HepG2 (cell line): Measurements from ENCODE around the gene DIP2C. TPM values are rescaled to one million over a fixed set of nuclear protein-coding genes. Genes with fewer than 3 reads are reported as not detected.

Experiments used
- ATAC-seq: fragments of 200-7000 bp; cut with Tn5 transposase; 3 replicates; pipeline ENCODE4 v1.9.1; 2020; ENCODE audit warnings: mild to moderate bottlenecking, moderate library complexity
- BruUV-seq: library from RNA; stranded (reverse); fragments of 400-500 nt; replicated peaks from 2 replicates; lab custom pipeline; 2021; lab: Mats Ljungman, UMichigan
- CTCF ChIA-PET: fragments of 300-600 bp; formaldehyde crosslinking; extraction: SDS; loops from one replicate; lab custom pipeline; 2021; ENCODE audit warnings: low total read pairs, inconsistent platforms, low intra/inter-chr PET ratio; lab: Yijun Ruan, JAX
- POLR2A ChIA-PET: fragments of 350-600 bp; sonication (Branson Sonifier 250); formaldehyde crosslinking; loops from one replicate; lab custom pipeline; 2020; ENCODE audit warnings: antibody characterized with exemption, inconsistent platforms; lab: Yijun Ruan, JAX
- DNase-seq: peaks from one replicate; pipeline ENCODE4 v3.0.0-alpha.2; 2015; ENCODE audit warnings: low spot score
- FAIRE-seq: peaks from 3 replicates; lab custom pipeline; 2011; peaks lifted over from hg19 to GRCh38; lab: Jason Lieb, UNC
- H2AFZ ChIP-seq: one replicate; pipeline ENCODE4 v1.6.1; 2011; ENCODE audit warnings: low read length, inconsistent platforms
- H3K27ac ChIP-seq: fragments of 300-600 bp; 3 replicates; pipeline ENCODE4 v1.8.0; 2011; ENCODE audit warnings: mixed run types, mild to moderate bottlenecking, mixed read lengths, low read length, inconsistent platforms; ENCODE audit not compliant: insufficient read depth; ENCODE audit errors: extremely low read length
- H3K27me3 ChIP-seq, 2 experiments: fragments of 200-600 bp in 1 of 2; 2 replicates in 1 of 2; 3 replicates in 1 of 2; pipeline versions ENCODE4 v1.6.0 to v1.8.0; 2011; ENCODE audit warnings: low read length in 2 of 2, mild to moderate bottlenecking in 2 of 2, moderate library complexity in 2 of 2, inconsistent platforms in 1 of 2; ENCODE audit not compliant: insufficient read depth in 2 of 2, control insufficient read depth in 1 of 2
- H3K36me3 ChIP-seq, 2 experiments: fragments of 200-600 bp in 1 of 2; replicated peaks in 1 of 2; 2 replicates in 1 of 2; 3 replicates in 1 of 2; pipeline versions ENCODE4 v1.5.1 to v1.8.0; 2011; ENCODE audit warnings: low read length in 2 of 2, inconsistent platforms in 1 of 2; ENCODE audit not compliant: insufficient read depth in 2 of 2, control insufficient read depth in 1 of 2
- H3K4me1 ChIP-seq: 2 replicates; pipeline ENCODE4 v1.5.1; 2012; ENCODE audit warnings: low read length, inconsistent platforms; ENCODE audit not compliant: insufficient read depth
- H3K4me2 ChIP-seq: 2 replicates; pipeline ENCODE4 v1.6.0; 2011; ENCODE audit warnings: low read depth, low read length, inconsistent platforms
- H3K4me3 ChIP-seq, 3 experiments: fragments of 200-600 bp in 1 of 3; sonication (generic), shearing (Covaris generic) in 1 of 3; replicated peaks in 1 of 3; 2 replicates each; pipeline ENCODE4 v1.5.1; 2011 to 2016; ENCODE audit warnings: low read length in 3 of 3, inconsistent platforms in 2 of 3, low read depth in 2 of 3, mild to moderate bottlenecking in 2 of 3, control low read depth in 1 of 3, mixed read lengths in 1 of 3; ENCODE audit not compliant: insufficient read depth in 1 of 3
- H3K79me2 ChIP-seq: one replicate; pipeline ENCODE4 v1.6.1; 2011; ENCODE audit warnings: low read length, inconsistent platforms; ENCODE audit not compliant: insufficient read depth
- H3K9ac ChIP-seq: 2 replicates; pipeline ENCODE4 v1.6.0; 2011; ENCODE audit warnings: mild to moderate bottlenecking, low read depth, low read length, inconsistent platforms; ENCODE audit not compliant: insufficient read depth
- H3K9me3 ChIP-seq: 2 replicates; pipeline ENCODE4 v1.5.1; 2012; ENCODE audit warnings: mild to moderate bottlenecking, low read length
- H4K20me1 ChIP-seq: 2 replicates; pipeline ENCODE4 v1.6.0; 2011; ENCODE audit warnings: inconsistent platforms, mild to moderate bottlenecking, low read length, moderate library complexity; ENCODE audit not compliant: insufficient read depth
- ARNTL ChIP-seq: sonication (generic); formaldehyde crosslinking; IDR thresholded peaks from 2 replicates; pipeline ENCODE4 v1.4.0; 2020; ENCODE audit warnings: mild to moderate bottlenecking, missing genetic modification reagents
- DRAP1 ChIP-seq: IDR thresholded peaks from 2 replicates; pipeline ENCODE4 v1.6.1; 2016; ENCODE audit warnings: missing genetic modification reagents, missing compliant biosample characterization
- RXRB ChIP-seq: IDR thresholded peaks from 2 replicates; pipeline ENCODE4 v1.6.1; 2016; ENCODE audit warnings: borderline replicate concordance, missing genetic modification reagents, missing compliant biosample characterization
- SMYD3 ChIP-seq: sonication (generic); formaldehyde crosslinking; IDR thresholded peaks from 2 replicates; pipeline ENCODE4 v1.8.1; 2023; ENCODE audit warnings: mild to moderate bottlenecking, missing genetic modification reagents
- TOPORS ChIP-seq: sonication (generic); formaldehyde crosslinking; IDR thresholded peaks from 2 replicates; pipeline ENCODE4 v1.8.0; 2023; ENCODE audit warnings: mild to moderate bottlenecking, missing genetic modification reagents
- U2AF1 ChIP-seq: fragments of 200-400 bp; formaldehyde crosslinking; optimal IDR thresholded peaks from 2 replicates; pipeline ENCODE3; 2017; ENCODE audit warnings: mild to moderate bottlenecking, low read depth, low read length
- USF2 ChIP-seq, 2 experiments: sonication (generic) in 1 of 2; formaldehyde crosslinking in 1 of 2; IDR thresholded peaks; 2 replicates each; pipeline versions ENCODE4 v1.5.1 to v1.6.1; 2011 to 2020; ENCODE audit warnings: borderline replicate concordance in 1 of 2, low read depth in 1 of 2, low read length in 1 of 2, mild to moderate bottlenecking in 1 of 2, missing genetic modification reagents in 1 of 2, moderate library complexity in 1 of 2
- ZBTB10 ChIP-seq: sonication (generic); formaldehyde crosslinking; IDR thresholded peaks from 2 replicates; pipeline ENCODE4 v1.4.0; 2020; ENCODE audit warnings: missing genetic modification reagents, borderline replicate concordance
- ZBTB44 ChIP-seq: sonication (generic); formaldehyde crosslinking; IDR thresholded peaks from 2 replicates; pipeline ENCODE4 v1.4.0; 2020; ENCODE audit warnings: missing genetic modification reagents
- ZNF180 ChIP-seq: sonication (generic); formaldehyde crosslinking; IDR thresholded peaks from 2 replicates; pipeline ENCODE4 v1.4.0; 2020; ENCODE audit warnings: low read depth, missing genetic modification reagents, borderline replicate concordance
- ZNF263 ChIP-seq: sonication (generic); formaldehyde crosslinking; IDR thresholded peaks from 2 replicates; pipeline ENCODE4 v1.4.0; 2020; ENCODE audit warnings: missing genetic modification reagents
- ZNF781 ChIP-seq: sonication (generic); formaldehyde crosslinking; IDR thresholded peaks from 2 replicates; pipeline ENCODE4 v1.5.1; 2020; ENCODE audit warnings: borderline replicate concordance, mild to moderate bottlenecking, missing genetic modification reagents; ENCODE audit errors: not compliant biosample characterization
- WGBS: methylation state at CpG from one replicate; pipeline ENCODE4 v1.1.6; 2017; ENCODE audit warnings: low lambda C conversion rate; 5-methylcytosine and 5-hydroxymethylcytosine counted together
- in situ Hi-C: cut with HindIII; loops from 2 replicates; pipeline ENCODE4 v1.10.0; 2017; ENCODE audit warnings: low pct_unique_long_range_greater_than_20kb; ENCODE audit not compliant: extremely low pct_ligation_motif_present
- intact Hi-C: fragments of 100-400 bp; cut with micrococcal nuclease; formaldehyde crosslinking; loops from one replicate; pipeline ENCODE4 v1.10.0; 2022; ENCODE audit not compliant: unreplicated experiment
- polyA plus RNA-seq, 8 experiments: library from polyadenylated mRNA; depleted of rRNA in 3 of 8; stranded (reverse) in 7 of 8; unstranded in 1 of 8; fragments of >200 nt; fragmentation: Illumina TruSeq in 4 of 8; extraction: Trizol in 4 of 8; gene quantifications; 2 replicates each; pipeline versions ENCODE4 v1.2.1 to v1.2.3, GENCODE V29; 2011 to 2016; ENCODE audit warnings: low read depth in 4 of 8, missing spikeins in 1 of 8, mixed read lengths in 1 of 8; ENCODE audit not compliant: insufficient read depth in 1 of 8
- total RNA-seq, 5 experiments: library from RNA; depleted of rRNA; stranded (reverse); fragments of >200 nt; fragmentation: Illumina TruSeq; extraction: Trizol; gene quantifications; 2 replicates each; pipeline ENCODE4 v1.2.3, GENCODE V29; 2016; ENCODE audit warnings: low read depth in 1 of 5

DIP2C gene
- total and polyA plus RNA-seq, 2 of the 13 experiments (the other 11 are each of a cell fraction or from before 2014, with no cell fraction given): 2.2 to 2.7 TPM

GRCh38 chr10:385571-386300 is 303.7 kb downstream of the DIP2C start:
- in situ Hi-C loops: no loop called here
- ChIA-PET POLR2A (no interaction called here), CTCF (no interaction called here)
- peaks cover 15% of the 10 kb centered on the region for H3K4me1 ChIP-seq
- FAIRE-seq (no peak), DNase-seq (no peak), ATAC-seq (no peak)
- no peak overlapping the region for H3K9ac ChIP-seq
- TF ChIP-seq ZBTB10 (no peak), SMYD3 (CRISPR knock-in tag) (no peak), TOPORS (CRISPR knock-in tag) (no peak), RXRB (no peak), ZNF781 (no peak), U2AF1 (no peak), ZNF263 (CRISPR knock-in tag) (no peak), ZBTB44 (CRISPR knock-in tag) (no peak), DRAP1 (CRISPR knock-in tag) (no peak), USF2 (IDR thresholded peaks at IDR 0.05; ENCODE audit: low read depth, low read length) (no peak), USF2 (CRISPR knock-in tag; IDR thresholded peaks at IDR 0.05; ENCODE audit: borderline replicate concordance) (no peak), ARNTL (CRISPR knock-in tag) (no peak), ZNF180 (no peak)
- no peaks in the 10 kb centered on the region for H3K9me3 ChIP-seq
- BruUV-seq: no TSS peak
- H2AFZ ChIP-seq: no peak overlapping the region
- H4K20me1 ChIP-seq: no peaks in the 10 kb centered on the region
- H3K79me2 ChIP-seq: no peaks in the 10 kb centered on the region
- intact Hi-C loops: no loop called here
- no peak overlapping the region for H3K4me3 ChIP-seq
- no peak overlapping the region for H3K4me2 ChIP-seq
- WGBS: 92% methylated on average over 21 of the region's 31 CpGs
- no peak overlapping the region for H3K27ac ChIP-seq
- no peaks in the 10 kb centered on the region for H3K27me3 ChIP-seq
- H3K36me3 ChIP-seq: peaks cover 0 to 2% of the 10 kb centered on the region in 2 experiments; a peak in 3 of 5 replicates
